ENCODE data around the gene PARD3.

The PARD3 gene

GRCh38 chr10:34682580-34682979 is 132.5 kb downstream of the PARD3 start:
- no peak overlapping the region for H3K4me3 ChIP-seq
- intact Hi-C loops (cut with DNase I; ENCODE audit: low total_unique reads): no loop called here
- H3K27me3 ChIP-seq: no peaks in the 10 kb centered on the region

DNA sequence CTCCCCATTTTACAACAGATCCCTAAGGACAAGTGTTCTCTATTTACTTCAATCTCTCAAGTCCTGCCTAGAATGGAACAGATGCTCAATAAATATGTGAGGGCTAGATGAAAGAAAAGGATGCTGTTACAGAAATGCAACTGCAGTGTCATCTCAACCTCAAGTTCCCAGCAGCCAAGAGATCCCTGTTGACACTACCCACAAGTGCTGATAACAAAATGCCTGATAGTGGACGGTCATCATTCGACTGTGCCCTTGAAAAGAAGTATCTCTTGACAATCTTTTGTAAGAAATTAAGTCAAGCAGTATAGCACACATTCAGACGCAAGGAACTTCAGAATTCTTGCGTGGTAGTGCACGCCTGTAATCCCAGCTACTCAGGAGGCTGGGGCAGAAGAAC is 133.2 kb downstream of the PARD3 start:
- Histone ChIP-seq H3K36me3 (no peaks in the 10 kb centered on the region), H3K4me3 (no peak overlapping the region), H3K4me1 (no peaks in the 10 kb centered on the region), H3K27me3 (no peaks in the 10 kb centered on the region), H3K9me3 (no peaks in the 10 kb centered on the region), H3K27ac (no peak overlapping the region)
- TF ChIP-seq, protein P1, sequence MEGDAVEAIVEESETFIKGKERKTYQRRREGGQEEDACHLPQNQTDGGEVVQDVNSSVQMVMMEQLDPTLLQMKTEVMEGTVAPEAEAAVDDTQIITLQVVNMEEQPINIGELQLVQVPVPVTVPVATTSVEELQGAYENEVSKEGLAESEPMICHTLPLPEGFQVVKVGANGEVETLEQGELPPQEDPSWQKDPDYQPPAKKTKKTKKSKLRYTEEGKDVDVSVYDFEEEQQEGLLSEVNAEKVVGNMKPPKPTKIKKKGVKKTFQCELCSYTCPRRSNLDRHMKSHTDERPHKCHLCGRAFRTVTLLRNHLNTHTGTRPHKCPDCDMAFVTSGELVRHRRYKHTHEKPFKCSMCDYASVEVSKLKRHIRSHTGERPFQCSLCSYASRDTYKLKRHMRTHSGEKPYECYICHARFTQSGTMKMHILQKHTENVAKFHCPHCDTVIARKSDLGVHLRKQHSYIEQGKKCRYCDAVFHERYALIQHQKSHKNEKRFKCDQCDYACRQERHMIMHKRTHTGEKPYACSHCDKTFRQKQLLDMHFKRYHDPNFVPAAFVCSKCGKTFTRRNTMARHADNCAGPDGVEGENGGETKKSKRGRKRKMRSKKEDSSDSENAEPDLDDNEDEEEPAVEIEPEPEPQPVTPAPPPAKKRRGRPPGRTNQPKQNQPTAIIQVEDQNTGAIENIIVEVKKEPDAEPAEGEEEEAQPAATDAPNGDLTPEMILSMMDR (IDR thresholded peaks at IDR 0.05): no peak
- DNase-seq: no peak
- intact Hi-C loops (cut with DNase I; ENCODE audit: low total_unique reads): no loop called here

More at GRCh38 chr10:34682580-34682979, 132.5 kb downstream of the PARD3 start:
- DNase-seq: no peak
- H3K27ac ChIP-seq: no peak overlapping the region
- H3K36me3 ChIP-seq: no peaks in the 10 kb centered on the region
- TF ChIP-seq, protein P1 (IDR thresholded peaks at IDR 0.05): no peak
- no peaks in the 10 kb centered on the region for H3K9me3 ChIP-seq
- H3K4me1 ChIP-seq: no peaks in the 10 kb centered on the region

GRCh38 chr10:34679177-34679576 is 135.9 kb downstream of the PARD3 start:
- Histone ChIP-seq H3K27me3 (no peaks in the 10 kb centered on the region), H3K4me1 (no peaks in the 10 kb centered on the region), H3K36me3 (no peaks in the 10 kb centered on the region), H3K4me3 (no peak overlapping the region), H3K9me3 (no peaks in the 10 kb centered on the region), H3K27ac (no peak overlapping the region)
- intact Hi-C loops (cut with DNase I; ENCODE audit: low total_unique reads): no loop called here
- TF ChIP-seq, protein P1 (IDR thresholded peaks at IDR 0.05): no peak
- DNase-seq: no peak

DNA sequence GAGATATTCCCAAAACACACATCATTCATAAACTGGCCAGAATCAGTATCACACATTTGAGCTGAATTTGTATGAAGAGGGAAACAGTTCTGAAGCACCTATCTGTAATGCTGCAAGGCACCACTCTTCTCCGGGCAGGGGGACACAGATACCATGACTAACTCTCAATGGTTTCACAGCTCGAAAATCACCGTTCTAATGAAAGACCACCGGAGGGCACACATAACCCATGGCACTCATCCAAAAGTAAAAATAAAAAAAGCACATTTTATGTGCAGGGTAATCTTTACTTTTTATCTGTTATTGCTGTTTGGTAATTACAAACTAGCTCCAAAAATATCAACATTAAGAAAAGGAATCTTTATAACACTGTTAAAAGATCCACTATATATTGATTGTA is 137.5 kb downstream of the PARD3 start:
- no peak for DNase-seq
- intact Hi-C loops (cut with DNase I; ENCODE audit: low total_unique reads): no loop called here
- H3K4me1 ChIP-seq: peaks cover 0 to 12% (median 4%) of the 10 kb centered on the region in 4 donors
- no peaks in the 10 kb centered on the region for H3K36me3 ChIP-seq
- TF ChIP-seq, protein P1 (IDR thresholded peaks at IDR 0.05): no peak
- no peak overlapping the region for H3K27ac ChIP-seq
- H3K27me3 ChIP-seq: no peaks in the 10 kb centered on the region
- no peaks in the 10 kb centered on the region for H3K9me3 ChIP-seq
- no peak overlapping the region for H3K4me3 ChIP-seq

GRCh38 chr10:34677132-34677531 is 138.0 kb downstream of the PARD3 start:
- H3K4me1 ChIP-seq: peaks cover 0 to 12% (median 4%) of the 10 kb centered on the region in 4 donors
- TF ChIP-seq, protein P1 (IDR thresholded peaks at IDR 0.05): no peak
- no peaks in the 10 kb centered on the region for H3K9me3 ChIP-seq
- no peaks in the 10 kb centered on the region for H3K27me3 ChIP-seq
- DNase-seq: no peak
- intact Hi-C loops (cut with DNase I; ENCODE audit: low total_unique reads): no loop called here
- H3K4me3 ChIP-seq: no peak overlapping the region
- H3K27ac ChIP-seq: no peak overlapping the region
- H3K36me3 ChIP-seq: no peaks in the 10 kb centered on the region

DNA sequence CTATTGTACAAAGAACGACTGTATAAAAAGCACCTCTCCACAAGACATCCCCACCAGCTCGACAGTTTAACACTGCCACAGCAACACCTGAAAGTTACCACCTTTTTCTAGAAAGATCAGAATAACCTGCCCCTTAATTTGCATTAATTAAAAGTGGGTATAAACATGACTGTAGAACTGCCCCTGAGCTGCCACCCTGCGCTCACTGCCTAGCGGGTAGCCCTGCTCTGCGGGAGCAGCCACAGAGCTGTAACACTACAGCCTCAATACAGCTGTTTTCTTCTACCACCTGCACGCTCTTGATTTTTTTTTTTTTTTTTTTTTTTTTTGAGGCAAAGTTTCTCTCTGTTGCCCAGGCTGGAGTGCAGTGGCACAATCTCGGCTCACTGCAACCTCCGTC is 140.9 kb downstream of the PARD3 start:
- TF ChIP-seq, protein P1 (IDR thresholded peaks at IDR 0.05): no peak
- intact Hi-C loops (cut with DNase I; ENCODE audit: low total_unique reads): no loop called here
- Histone ChIP-seq H3K27ac (no peak overlapping the region), H3K27me3 (no peaks in the 10 kb centered on the region), H3K9me3 (no peaks in the 10 kb centered on the region), H3K4me1 (peaks cover 0 to 12% (median 4%) of the 10 kb centered on the region in 4 donors), H3K4me3 (no peak overlapping the region), H3K36me3 (no peaks in the 10 kb centered on the region)
- DNase-seq: no peak
